ENCODE data around the gene PIK3R1.

- TF ChIP-seq CTCF (IDR thresholded peaks at IDR 0.05; ENCODE audit: borderline replicate concordance, extremely low read depth, low read length, poor library complexity, severe bottlenecking): no peak
- TF ChIP-seq EZH2 (IDR thresholded peaks at IDR 0.05; ENCODE audit: borderline replicate concordance, low read depth, low read length, severe bottlenecking): no peak
Measured at GRCh38 chr5:68271124-68271523, 55.6 kb downstream of the PIK3R1 start.
